Endothelial cell of umbilical vein (primary cell): ENCODE data around the gene TET1. TPM values are rescaled to one million over a fixed set of nuclear protein-coding genes. Genes with fewer than 3 reads are reported as not detected.
"Not testable (repeated sequence)": the region's sequence is repeated elsewhere in the genome, so short reads cannot be mapped to it uniquely, and the experiment has no call there.

Source experiments
- BruUV-seq: library from RNA; stranded (reverse); fragments of 400-500 nt; replicated peaks from 2 replicates; lab custom pipeline; 2021; lab: Mats Ljungman, UMichigan
- CTCF ChIA-PET: fragments of 300-600, 350-600 bp; sonication (Branson Sonifier 250); formaldehyde crosslinking; loops from one replicate; lab custom pipeline; 2021; ENCODE audit warnings: antibody characterized with exemption, inconsistent platforms; lab: Charles Lee
- POLR2A ChIA-PET: fragments of 300-600, 350-600 bp; sonication (Branson Sonifier 250); formaldehyde crosslinking; loops from one replicate; lab custom pipeline; 2021; ENCODE audit warnings: antibody characterized with exemption, inconsistent platforms; lab: Charles Lee
- DNase-seq: peaks from one replicate; pipeline ENCODE4 v3.0.0-alpha.2; 2011; ENCODE audit warnings: low read depth, low spot score
- FAIRE-seq: peaks from 2 replicates; lab custom pipeline; 2011; peaks lifted over from hg19 to GRCh38; lab: Jason Lieb, UNC
- H2AFZ ChIP-seq: 2 replicates; pipeline ENCODE4 v1.6.0; 2012; ENCODE audit warnings: low read depth, low read length, control low read depth, inconsistent platforms
- H3K27ac ChIP-seq: 2 replicates; pipeline ENCODE4 v1.5.1; 2011; ENCODE audit warnings: low read depth, mild to moderate bottlenecking, control low read depth, low read length, moderate library complexity; ENCODE audit not compliant: insufficient read depth
- H3K27me3 ChIP-seq, 2 experiments: 2 replicates each; pipeline versions ENCODE4 v1.6.0 to v1.6.1; 2011; ENCODE audit warnings: low read length in 2 of 2, mixed read lengths in 1 of 2; ENCODE audit not compliant: control insufficient read depth in 2 of 2, insufficient read depth in 2 of 2
- H3K36me3 ChIP-seq, 2 experiments: 2 replicates in 1 of 2; 3 replicates in 1 of 2; pipeline ENCODE4 v1.5.1; 2011; ENCODE audit warnings: low read length in 2 of 2, mild to moderate bottlenecking in 1 of 2, moderate library complexity in 1 of 2; ENCODE audit not compliant: control insufficient read depth in 2 of 2, insufficient read depth in 2 of 2; ENCODE audit errors: extremely low read depth in 1 of 2
- H3K4me1 ChIP-seq: 3 replicates; pipeline ENCODE4 v1.5.1; 2011; ENCODE audit warnings: mild to moderate bottlenecking, low read length; ENCODE audit not compliant: control insufficient read depth, insufficient read depth; ENCODE audit errors: extremely low read depth
- H3K4me2 ChIP-seq: 2 replicates; pipeline ENCODE4 v1.6.1; 2011; ENCODE audit warnings: low read length, control low read depth, mixed read lengths; ENCODE audit not compliant: insufficient read depth
- H3K4me3 ChIP-seq, 3 experiments: fragments of 200-600 bp in 1 of 3; sonication (generic), shearing (Covaris generic) in 1 of 3; replicated peaks in 1 of 3; 2 replicates each; pipeline ENCODE4 v1.5.1; 2011 to 2016; ENCODE audit warnings: control low read depth in 3 of 3, low read length in 3 of 3, mild to moderate bottlenecking in 2 of 3, inconsistent platforms in 1 of 3, low read depth in 1 of 3, moderate library complexity in 1 of 3; ENCODE audit not compliant: insufficient read depth in 1 of 3
- H3K79me2 ChIP-seq: 2 replicates; pipeline ENCODE4 v1.6.0; 2012; ENCODE audit warnings: low read length, inconsistent platforms; ENCODE audit not compliant: control insufficient read depth, insufficient read depth
- H3K9ac ChIP-seq: replicated peaks from 2 replicates; pipeline ENCODE3; 2011; ENCODE audit warnings: low read length, control low read depth; ENCODE audit not compliant: insufficient read depth; ENCODE audit errors: extremely low read depth
- H3K9me1 ChIP-seq: replicated peaks from 3 replicates; pipeline ENCODE4 v1.6.0; 2011; ENCODE audit warnings: mild to moderate bottlenecking, low read length; ENCODE audit not compliant: control insufficient read depth, insufficient read depth; ENCODE audit errors: extremely low read depth
- H3K9me3 ChIP-seq: replicated peaks from 2 replicates; pipeline ENCODE4 v1.5.1; 2012; ENCODE audit warnings: low read length, inconsistent platforms; ENCODE audit not compliant: control insufficient read depth, insufficient read depth
- H4K20me1 ChIP-seq: replicated peaks from 2 replicates; pipeline ENCODE3; 2011; ENCODE audit warnings: mild to moderate bottlenecking, low read length; ENCODE audit not compliant: control insufficient read depth, insufficient read depth; ENCODE audit errors: extremely low read depth
- EZH2 ChIP-seq: IDR thresholded peaks from 2 replicates; pipeline ENCODE4 v1.6.1; 2012; ENCODE audit warnings: borderline replicate concordance, low read depth, mild to moderate bottlenecking, moderate library complexity, low read length, inconsistent platforms; ENCODE audit not compliant: severe bottlenecking
- FOS ChIP-seq: IDR thresholded peaks from 2 replicates; pipeline ENCODE4 v1.6.1; 2011; ENCODE audit warnings: mild to moderate bottlenecking, low read length, moderate library complexity, borderline replicate concordance; ENCODE audit not compliant: insufficient read depth
- GATA2 ChIP-seq: IDR thresholded peaks from 2 replicates; pipeline ENCODE4 v1.7.0; 2011; ENCODE audit warnings: low read depth, mild to moderate bottlenecking, moderate library complexity, mixed read lengths, low read length; ENCODE audit not compliant: insufficient read length, insufficient read depth
- JUN ChIP-seq: IDR thresholded peaks from 2 replicates; pipeline ENCODE4 v1.6.1; 2011; ENCODE audit warnings: borderline replicate concordance, low read depth; ENCODE audit not compliant: insufficient read length, insufficient read depth
- MYC ChIP-seq: IDR thresholded peaks from one replicate; pipeline ENCODE4 v1.6.1; 2011; ENCODE audit warnings: mild to moderate bottlenecking, low read depth, low read length
- POLR2A ChIP-seq: IDR thresholded peaks from 2 replicates; pipeline ENCODE4 v1.6.1; 2012; ENCODE audit warnings: low read depth, mild to moderate bottlenecking, control low read depth, low read length
- POLR2AphosphoS5 ChIP-seq: IDR thresholded peaks from 2 replicates; pipeline ENCODE4 v1.6.1; 2012; ENCODE audit warnings: low read depth, mild to moderate bottlenecking, control low read depth, low read length, moderate library complexity; ENCODE audit not compliant: insufficient read depth
- dilution Hi-C: fragments of 300-500 bp; cut with MboI; formaldehyde crosslinking; loops from one replicate; pipeline ENCODE4 v1.15.0; 2019; ENCODE audit warnings: low sequenced_read_pairs; ENCODE audit not compliant: extremely low pct_ligation_motif_present
- intact Hi-C: fragments of 100-400 bp; cut with micrococcal nuclease; formaldehyde crosslinking; loops from one replicate; pipeline ENCODE4 v1.10.0; 2022
- polyA plus RNA-seq, 4 experiments: library from polyadenylated mRNA; depleted of rRNA in 3 of 4; stranded (reverse) in 3 of 4; unstranded in 1 of 4; fragments of >200 nt; gene quantifications; 2 replicates each; pipeline versions ENCODE4 v1.2.1 to v1.2.3, GENCODE V29; 2011 to 2012; ENCODE audit warnings: missing spikeins in 1 of 4
- total RNA-seq: library from RNA; stranded (reverse); gene quantifications from 2 replicates; pipeline ENCODE4 v1.2.3, GENCODE V29; 2021
- TF ChIP-seq, protein P1 (sequence below), 2 donors: IDR thresholded peaks; 1 replicate in 1 of 2; 2 replicates in 1 of 2; pipeline ENCODE4 v1.5.1; 2011; ENCODE audit warnings: low read length in 2 of 2, mild to moderate bottlenecking in 2 of 2, moderate library complexity in 2 of 2, control low read depth in 1 of 2, inconsistent platforms in 1 of 2, low read depth in 1 of 2; ENCODE audit not compliant: insufficient read depth in 1 of 2; ENCODE audit errors: extremely low read depth in 1 of 2
- TF ChIP-seq, protein P2 (sequence below): IDR thresholded peaks from 2 replicates; pipeline ENCODE4 v1.6.1; 2011; ENCODE audit not compliant: insufficient read depth, insufficient read length

TET1 gene
- total and polyA plus RNA-seq, 2 donors (not counting 3 experiments of a cell fraction or from before 2014, with no cell fraction given), result 0.23 to 1.5 TPM

DNA sequence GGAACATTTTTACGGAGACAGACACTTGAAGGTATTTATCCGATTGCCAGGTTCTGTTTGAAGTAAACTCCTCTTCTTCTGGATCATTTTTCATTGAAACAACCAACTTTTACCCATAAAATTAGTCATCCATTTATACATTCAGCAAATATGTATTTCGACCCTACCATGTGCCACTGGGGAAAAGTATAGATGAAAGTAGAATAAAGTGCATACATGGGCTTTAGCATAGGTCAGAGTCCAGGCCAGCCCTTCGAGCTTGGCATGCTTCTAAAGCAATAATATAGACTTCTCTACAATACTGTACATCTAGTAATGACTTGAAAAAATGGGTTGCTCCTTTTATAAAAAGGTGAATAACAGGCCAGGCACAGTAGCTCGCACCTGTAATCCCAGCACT lies 42.9 kb upstream of the TET1 start:
- TF ChIP-seq POLR2A (no peak), GATA2 (no peak), JUN (no peak), MYC (no peak), POLR2AphosphoS5 (no peak), EZH2 (no peak), FOS (no peak)
- TF ChIP-seq, protein P1, sequence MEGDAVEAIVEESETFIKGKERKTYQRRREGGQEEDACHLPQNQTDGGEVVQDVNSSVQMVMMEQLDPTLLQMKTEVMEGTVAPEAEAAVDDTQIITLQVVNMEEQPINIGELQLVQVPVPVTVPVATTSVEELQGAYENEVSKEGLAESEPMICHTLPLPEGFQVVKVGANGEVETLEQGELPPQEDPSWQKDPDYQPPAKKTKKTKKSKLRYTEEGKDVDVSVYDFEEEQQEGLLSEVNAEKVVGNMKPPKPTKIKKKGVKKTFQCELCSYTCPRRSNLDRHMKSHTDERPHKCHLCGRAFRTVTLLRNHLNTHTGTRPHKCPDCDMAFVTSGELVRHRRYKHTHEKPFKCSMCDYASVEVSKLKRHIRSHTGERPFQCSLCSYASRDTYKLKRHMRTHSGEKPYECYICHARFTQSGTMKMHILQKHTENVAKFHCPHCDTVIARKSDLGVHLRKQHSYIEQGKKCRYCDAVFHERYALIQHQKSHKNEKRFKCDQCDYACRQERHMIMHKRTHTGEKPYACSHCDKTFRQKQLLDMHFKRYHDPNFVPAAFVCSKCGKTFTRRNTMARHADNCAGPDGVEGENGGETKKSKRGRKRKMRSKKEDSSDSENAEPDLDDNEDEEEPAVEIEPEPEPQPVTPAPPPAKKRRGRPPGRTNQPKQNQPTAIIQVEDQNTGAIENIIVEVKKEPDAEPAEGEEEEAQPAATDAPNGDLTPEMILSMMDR (IDR thresholded peaks at IDR 0.05; ENCODE audit: extremely low read depth in 1 of 2, insufficient read depth in 1 of 2, low read depth in 1 of 2, low read length in 2 of 2), result no peak
- TF ChIP-seq, protein P2, sequence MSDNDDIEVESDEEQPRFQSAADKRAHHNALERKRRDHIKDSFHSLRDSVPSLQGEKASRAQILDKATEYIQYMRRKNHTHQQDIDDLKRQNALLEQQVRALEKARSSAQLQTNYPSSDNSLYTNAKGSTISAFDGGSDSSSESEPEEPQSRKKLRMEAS, result no peak
- intact Hi-C loops (no loop called here), dilution Hi-C loops (no loop called here)
- H3K36me3 ChIP-seq, result no peaks in the 10 kb centered on the region
- H2AFZ ChIP-seq, result no peak overlapping the region
- POLR2A ChIA-PET, result no interaction called here
- H3K4me1 ChIP-seq, result no peaks in the 10 kb centered on the region
- no peak overlapping the region for H3K4me2 ChIP-seq
- no TSS peak for BruUV-seq
- CTCF ChIA-PET, result no interaction called here
- FAIRE-seq (no peak), DNase-seq (no peak)
- H4K20me1 ChIP-seq, result no peaks in the 10 kb centered on the region
- H3K4me3 ChIP-seq, result no peak overlapping the region
- H3K9ac ChIP-seq, result no peak overlapping the region
- H3K27ac ChIP-seq, result no peak overlapping the region
- H3K79me2 ChIP-seq, result peaks cover 3% of the 10 kb centered on the region
- H3K9me1 ChIP-seq, result no peaks in the 10 kb centered on the region
- H3K9me3 ChIP-seq, result no peaks in the 10 kb centered on the region
- H3K27me3 ChIP-seq, result no peaks in the 10 kb centered on the region

DNA sequence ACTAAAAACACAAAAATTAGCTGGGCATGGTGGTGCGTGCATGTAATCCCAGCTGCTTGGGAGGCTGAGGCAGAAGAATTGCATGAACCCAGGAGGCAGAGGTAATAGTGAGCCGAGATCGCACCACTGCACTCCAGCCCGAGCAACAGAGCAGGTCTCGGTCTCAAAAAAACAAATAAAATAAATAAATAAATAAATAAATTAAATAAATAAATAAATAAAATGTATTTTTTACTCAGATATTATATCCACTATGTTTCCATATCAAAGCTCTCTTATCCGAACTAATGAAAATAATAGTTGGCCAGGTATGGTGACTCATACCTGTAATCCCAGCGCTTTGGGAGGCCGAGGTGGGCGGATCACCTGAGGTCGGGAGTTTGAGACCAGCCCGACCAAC lies 41.5 kb upstream of the TET1 start:
- H3K4me2 ChIP-seq, H3K36me3 ChIP-seq, intact Hi-C loops, H3K4me1 ChIP-seq, H3K79me2 ChIP-seq, BruUV-seq, H3K9me1 ChIP-seq, DNase-seq, H3K27me3 ChIP-seq, H3K4me3 ChIP-seq, H3K27ac ChIP-seq, POLR2A ChIA-PET, dilution Hi-C loops, H4K20me1 ChIP-seq, H3K9ac ChIP-seq, H2AFZ ChIP-seq, FAIRE-seq, H3K9me3 ChIP-seq: not testable (repeated sequence)
- CTCF ChIA-PET, result interaction anchor here (1.0 kb wide), 1 partner anchor 32 kb away, joined by 3 read pairs; no protein-coding TSS in a partner anchor

DNA sequence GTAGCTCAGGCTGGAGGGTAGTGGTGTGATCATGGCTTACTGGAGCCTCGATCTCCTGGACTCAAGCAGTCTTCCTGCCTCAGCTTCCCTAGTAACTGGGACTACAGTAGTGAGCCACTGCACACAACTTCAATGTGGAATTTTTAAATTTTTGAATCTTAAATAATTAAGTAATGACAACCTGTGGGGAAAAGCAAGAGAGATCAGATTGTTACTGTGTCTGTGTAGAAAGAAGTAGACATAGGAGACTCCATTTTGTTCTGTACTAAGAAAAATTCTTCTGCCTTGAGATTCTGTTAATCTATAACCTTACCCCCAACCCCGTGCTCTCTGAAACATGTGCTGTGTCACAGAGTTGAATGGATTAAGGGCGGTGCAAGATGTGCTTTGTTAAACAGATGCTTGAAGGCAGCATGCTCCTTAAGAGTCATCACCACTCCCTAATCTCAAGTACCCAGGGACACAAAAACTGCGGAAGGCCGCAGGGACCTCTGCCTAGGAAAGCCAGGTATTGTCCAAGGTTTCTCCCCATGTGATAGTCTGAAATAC lies 34.6 kb upstream of the TET1 start:
- H3K9me3 ChIP-seq, H3K9me1 ChIP-seq, H3K9ac ChIP-seq, DNase-seq, H3K27ac ChIP-seq, BruUV-seq, dilution Hi-C loops, H3K4me2 ChIP-seq, FAIRE-seq, POLR2A ChIA-PET, H3K4me3 ChIP-seq, H3K27me3 ChIP-seq, H3K36me3 ChIP-seq, CTCF ChIA-PET, H2AFZ ChIP-seq, H3K4me1 ChIP-seq, H4K20me1 ChIP-seq: not testable (repeated sequence)
- intact Hi-C loops, result loop anchor here (5.0 kb wide), 1 partner anchor 678 kb away; no protein-coding TSS in a partner anchor
- H3K79me2 ChIP-seq, result peaks cover 13% of the 10 kb centered on the region
